H9 (cell line): ENCODE results near the gene PUDP. TPM values are rescaled to one million over a fixed set of nuclear protein-coding genes. Genes with fewer than 3 reads are reported as not detected.
A peak's percentile ranks its signal among the peaks of the same experiment; 100 is the strongest.

ENCODE experiments used
- DNase-seq: peaks from one replicate; pipeline ENCODE4 v3.0.0-alpha.2; 2017
- H2AFZ ChIP-seq: one replicate; pipeline ENCODE4 v1.6.1; 2013; ENCODE audit warnings: mild to moderate bottlenecking, low read length, control low read depth, moderate library complexity
- H2AK5ac ChIP-seq: 2 replicates; pipeline ENCODE4 v1.6.1; 2013; ENCODE audit warnings: low read length, control low read depth, mixed read lengths; ENCODE audit not compliant: insufficient read length
- H2BK120ac ChIP-seq: one replicate; pipeline ENCODE4 v1.6.1; 2013; ENCODE audit warnings: low read depth, mild to moderate bottlenecking, low read length, control low read depth, inconsistent platforms; ENCODE audit not compliant: poor library complexity, severe bottlenecking
- H2BK12ac ChIP-seq: 2 replicates; pipeline ENCODE4 v1.6.1; 2013; ENCODE audit warnings: low read length, control low read depth, mixed read lengths, low read depth; ENCODE audit not compliant: insufficient read length
- H2BK15ac ChIP-seq: 2 replicates; pipeline ENCODE4 v1.6.1; 2013; ENCODE audit warnings: low read depth, low read length, control low read depth
- H2BK20ac ChIP-seq: one replicate; pipeline ENCODE4 v1.6.1; 2013; ENCODE audit warnings: low read depth, mild to moderate bottlenecking, low read length, control low read depth, inconsistent platforms; ENCODE audit not compliant: poor library complexity, severe bottlenecking
- H2BK5ac ChIP-seq: 2 replicates; pipeline ENCODE4 v1.6.1; 2013; ENCODE audit warnings: low read length, control low read depth, mixed read lengths; ENCODE audit not compliant: insufficient read length
- H3K14ac ChIP-seq: 2 replicates; pipeline ENCODE4 v1.6.1; 2013; ENCODE audit warnings: low read length, control low read depth; ENCODE audit not compliant: insufficient read depth
- H3K18ac ChIP-seq: 2 replicates; pipeline ENCODE4 v1.6.1; 2013; ENCODE audit warnings: low read depth, mild to moderate bottlenecking, mixed read lengths, low read length, control low read depth; ENCODE audit not compliant: insufficient read length
- H3K23ac ChIP-seq: 2 replicates; pipeline ENCODE4 v1.6.1; 2013; ENCODE audit warnings: low read length, control low read depth, mixed read lengths, low read depth; ENCODE audit not compliant: insufficient read length
- H3K23me2 ChIP-seq: 2 replicates; pipeline ENCODE4 v1.6.1; 2013; ENCODE audit warnings: low read depth, mild to moderate bottlenecking, mixed read lengths, low read length, control low read depth; ENCODE audit not compliant: insufficient read length, poor library complexity, severe bottlenecking
- H3K27ac ChIP-seq: 2 replicates; pipeline ENCODE4 v1.5.1; 2013; ENCODE audit warnings: low read length, control low read depth, mixed read lengths, low read depth; ENCODE audit not compliant: insufficient read length
- H3K27me3 ChIP-seq: 2 replicates; pipeline ENCODE4 v1.6.1; 2013; ENCODE audit warnings: low read length, control low read depth, inconsistent platforms; ENCODE audit not compliant: insufficient read depth
- H3K4ac ChIP-seq: 2 replicates; pipeline ENCODE4 v1.6.1; 2013; ENCODE audit warnings: low read depth, mild to moderate bottlenecking, control low read depth, inconsistent platforms, low read length, moderate library complexity
- H3K4me1 ChIP-seq: 2 replicates; pipeline ENCODE4 v1.6.1; 2013; ENCODE audit warnings: low read length, control low read depth, inconsistent platforms; ENCODE audit not compliant: insufficient read depth
- H3K4me2 ChIP-seq: 2 replicates; pipeline ENCODE4 v1.6.1; 2013; ENCODE audit warnings: low read length, control low read depth, mixed read lengths; ENCODE audit not compliant: insufficient read length, insufficient read depth
- H3K56ac ChIP-seq: 2 replicates; pipeline ENCODE4 v1.6.1; 2013; ENCODE audit warnings: low read depth, mild to moderate bottlenecking, mixed read lengths, low read length, control low read depth; ENCODE audit not compliant: insufficient read length
- H3K79me1 ChIP-seq: 2 replicates; pipeline ENCODE4 v1.6.1; 2013; ENCODE audit warnings: low read depth, mild to moderate bottlenecking, moderate library complexity, low read length, control low read depth, inconsistent platforms; ENCODE audit not compliant: insufficient read depth, poor library complexity, severe bottlenecking
- H3K79me2 ChIP-seq: 2 replicates; pipeline ENCODE4 v1.6.1; 2013; ENCODE audit warnings: low read length, control low read depth, inconsistent platforms; ENCODE audit not compliant: insufficient read depth
- H3K9ac ChIP-seq: 2 replicates; pipeline ENCODE4 v1.6.1; 2013; ENCODE audit warnings: low read length, control low read depth, mixed read lengths; ENCODE audit not compliant: insufficient read length; ENCODE audit errors: extremely low read depth
- H3K9me3 ChIP-seq: one replicate; pipeline ENCODE4 v1.6.1; 2013; ENCODE audit warnings: low read depth, low read length, inconsistent platforms; ENCODE audit not compliant: control insufficient read depth
- H3T11ph ChIP-seq: one replicate; pipeline ENCODE4 v1.6.1; 2013; ENCODE audit warnings: mild to moderate bottlenecking, low read length, control low read depth, inconsistent platforms
- H4K20me1 ChIP-seq: one replicate; pipeline ENCODE4 v1.6.1; 2013; ENCODE audit not compliant: control insufficient read depth, insufficient read length, insufficient read depth
- H4K5ac ChIP-seq: 2 replicates; pipeline ENCODE4 v1.6.1; 2013; ENCODE audit warnings: low read depth, mild to moderate bottlenecking, mixed read lengths, low read length, control low read depth; ENCODE audit not compliant: insufficient read length
- H4K8ac ChIP-seq: replicated peaks from 2 replicates; pipeline ENCODE4 v1.6.1; 2013; ENCODE audit warnings: low read length, control low read depth, mixed read lengths, low read depth; ENCODE audit not compliant: insufficient read length
- H4K91ac ChIP-seq: 2 replicates; pipeline ENCODE4 v1.6.1; 2013; ENCODE audit warnings: low read depth, mild to moderate bottlenecking, moderate library complexity, mixed read lengths, low read length, control low read depth; ENCODE audit not compliant: insufficient read length
- H3K27ac Mint-ChIP-seq, 3 experiments: 2 replicates in 2 of 3; 3 replicates in 1 of 3; pipeline ENCODE4 v1.8.0; 2020 to 2021; ENCODE audit warnings: mixed read lengths in 3 of 3, mild to moderate bottlenecking in 1 of 3, moderate library complexity in 1 of 3
- H3K27me3 Mint-ChIP-seq: 2 replicates; pipeline ENCODE4 v1.8.0; 2021; ENCODE audit warnings: low read depth, mild to moderate bottlenecking, moderate library complexity, mixed read lengths
- H3K36me3 Mint-ChIP-seq, 3 experiments: 2 replicates in 2 of 3; 3 replicates in 1 of 3; pipeline ENCODE4 v1.8.0; 2020 to 2021; ENCODE audit warnings: low read depth in 3 of 3, mixed read lengths in 3 of 3; ENCODE audit not compliant: insufficient read depth in 1 of 3
- H3K4me1 Mint-ChIP-seq, 2 experiments: 2 replicates each; pipeline ENCODE4 v1.8.0; 2020; ENCODE audit warnings: mixed read lengths in 2 of 2
- H3K4me3 Mint-ChIP-seq, 2 experiments: 2 replicates in 1 of 2; 3 replicates in 1 of 2; pipeline ENCODE4 v1.8.0; 2020 to 2021; ENCODE audit warnings: mild to moderate bottlenecking in 2 of 2, mixed read lengths in 2 of 2, moderate library complexity in 1 of 2
- H3K9me3 Mint-ChIP-seq, 2 experiments: 2 replicates in 1 of 2; 3 replicates in 1 of 2; pipeline ENCODE4 v1.8.0; 2020; ENCODE audit warnings: mild to moderate bottlenecking in 2 of 2, mixed read lengths in 2 of 2, moderate library complexity in 1 of 2
- CTCF ChIP-seq: fragments of 200-600 bp; sonication (generic); conservative IDR thresholded peaks from 3 replicates; pipeline ENCODE4 v1.8.0; 2021; ENCODE audit warnings: antibody characterized with exemption, mild to moderate bottlenecking
- WGBS: extraction: QIAGEN DNeasy Blood & Tissue Kit; methylation state at CpG from one replicate; pipeline ENCODE4 v1.1.7; 2013; ENCODE audit warnings: missing lambda C conversion rate, low lambda C conversion rate, mixed read lengths; ENCODE audit not compliant: insufficient read length; ENCODE audit errors: extremely low coverage; 5-methylcytosine and 5-hydroxymethylcytosine counted together
- total RNA-seq: library from RNA; stranded (reverse); gene quantifications from 2 replicates; pipeline ENCODE4 v1.2.1, GENCODE V29; 2021

Gene PUDP
- total RNA-seq, 1 experiment from 2014 or later = 46.3 TPM

GRCh38 chrX:7147413-7147977 lies 458 bp downstream of the PUDP start, which contains the start of gene STS:
TSS of gene STS (plus strand) at chrX:7147712. CDS start at chrX:7253200, 105,488 bp downstream.
- Mint-ChIP-seq H3K36me3 (no peaks in the 10 kb centered on the region), H3K4me3 (peak within 1 kb of the TSS; percentile 88 to 91), H3K9me3 (no peaks in the 10 kb centered on the region), H3K27me3 (no peaks in the 10 kb centered on the region; the same call in 1 of the 2 replicates), H3K4me1 (peaks cover 8 to 11% of the 10 kb centered on the region in 2 experiments), H3K27ac (peak within 1 kb of the TSS in 2 of 3 experiments; percentile 87 to 90; a peak in 3 of 7 replicates)
- Histone ChIP-seq H3K23ac (no peak within 1 kb of the TSS), H3K79me1 (no peaks in the 10 kb centered on the region), H3K14ac (peak within 1 kb of the TSS; percentile 76), H4K5ac (no peak within 1 kb of the TSS), H3K4ac (no peak within 1 kb of the TSS), H2BK5ac (no peak within 1 kb of the TSS), H2AFZ (peak within 1 kb of the TSS; percentile 46), H3K4me2 (peak within 1 kb of the TSS; percentile 92), H4K20me1 (no peaks in the 10 kb centered on the region), H4K8ac (no peak within 1 kb of the TSS), H3K79me2 (no peaks in the 10 kb centered on the region), H3K23me2 (peaks cover 5% of the 10 kb centered on the region), H4K91ac (no peak within 1 kb of the TSS), H3K9me3 (no peaks in the 10 kb centered on the region), H3K27me3 (no peaks in the 10 kb centered on the region), H3K9ac (peak within 1 kb of the TSS; percentile 59), H3K56ac (no peak within 1 kb of the TSS), H2BK12ac (no peak within 1 kb of the TSS), H2BK120ac (no peak within 1 kb of the TSS), H3K27ac (no peak within 1 kb of the TSS), H2BK20ac (no peak within 1 kb of the TSS), H3K4me1 (no peaks in the 10 kb centered on the region), H3K18ac (no peak within 1 kb of the TSS), H2BK15ac (no peak within 1 kb of the TSS), H3T11ph (no peak within 1 kb of the TSS), H2AK5ac (no peak within 1 kb of the TSS)
- no peak for TF ChIP-seq CTCF
- DNase-seq = peak; percentile 34
- no CpG with 5 or more reads among the region's 61 CpGs for WGBS
